Measurements from ENCODE around the gene GAS7.

GRCh38 chr17:10233161-10233560 is 34.8 kb upstream of the GAS7 start:
- TF ChIP-seq STAT6 (CRISPR knock-in tag; conservative IDR thresholded peaks at IDR 0.05; ENCODE audit: low read depth): no peak
- no peak for TF ChIP-seq ZNF263 (CRISPR knock-in tag; IDR thresholded peaks at IDR 0.05; ENCODE audit: low read depth)
- no peak for TF ChIP-seq FOXP1 (CRISPR knock-in tag; IDR thresholded peaks at IDR 0.05; ENCODE audit: borderline replicate concordance)
- TF ChIP-seq CTCF (IDR thresholded peaks at IDR 0.05): no peak
- TF ChIP-seq NR2C2 (CRISPR knock-in tag; IDR thresholded peaks at IDR 0.05): no peak
- no peak for TF ChIP-seq SP1 (CRISPR knock-in tag; conservative IDR thresholded peaks at IDR 0.05)
- TF ChIP-seq ARID4B (CRISPR knock-in tag; IDR thresholded peaks at IDR 0.05; ENCODE audit: borderline replicate concordance): no peak
- no peak for TF ChIP-seq E2F1 (CRISPR knock-in tag; IDR thresholded peaks at IDR 0.05)
- TF ChIP-seq ZSCAN18 (CRISPR knock-in tag; IDR thresholded peaks at IDR 0.05): no peak
- no peak for TF ChIP-seq FOXK1 (CRISPR knock-in tag; IDR thresholded peaks at IDR 0.05)

Data from WTC11 (cell line).